Measurements from ENCODE around the gene FRRS1.
"Not testable (repeated sequence)": the region's sequence is repeated elsewhere in the genome, so short reads cannot be mapped to it uniquely, and the experiment has no call there.

The FRRS1 gene

GRCh38 chr1:99764439-99764838 is 2.0 kb downstream of the FRRS1 start:
- peaks cover 5% of the 10 kb centered on the region for H3K9me3 Mint-ChIP-seq

GRCh38 chr1:99763956-99764355 is 2.5 kb downstream of the FRRS1 start:
- DNase-seq = no peak
- TF ChIP-seq CTCF (IDR thresholded peaks at IDR 0.05) = no peak
- Mint-ChIP-seq H3K27ac (no peak overlapping the region), H3K4me3 (no peak overlapping the region), H3K27me3 (ENCODE audit: low read depth, poor library complexity) (no peaks in the 10 kb centered on the region), H3K36me3 (ENCODE audit: low read depth) (peaks cover 13% of the 10 kb centered on the region), H3K4me1 (peaks cover 14% of the 10 kb centered on the region), H3K9me3 (peaks cover 9% of the 10 kb centered on the region)

More at GRCh38 chr1:99764439-99764838, 2.0 kb downstream of the FRRS1 start:
- Mint-ChIP-seq H3K4me1 (peaks cover 14% of the 10 kb centered on the region), H3K27me3 (ENCODE audit: low read depth, poor library complexity) (no peaks in the 10 kb centered on the region), H3K36me3 (ENCODE audit: low read depth) (peaks cover 8% of the 10 kb centered on the region), H3K27ac (no peak overlapping the region), H3K4me3 (no peak overlapping the region)
- no peak for DNase-seq
- no peak for TF ChIP-seq CTCF (IDR thresholded peaks at IDR 0.05)

- Mint-ChIP-seq H3K4me1 (peaks cover 8% of the 10 kb centered on the region), H3K36me3 (ENCODE audit: low read depth) (peaks cover 14% of the 10 kb centered on the region), H3K4me3 (no peak overlapping the region), H3K27me3 (ENCODE audit: low read depth, poor library complexity) (no peaks in the 10 kb centered on the region), H3K9me3 (peaks cover 12% of the 10 kb centered on the region), H3K27ac (no peak overlapping the region)
- no peak for DNase-seq
- TF ChIP-seq CTCF (IDR thresholded peaks at IDR 0.05) = no peak
Observed at GRCh38 chr1:99761774-99762173, 4.7 kb downstream of the FRRS1 start.

GRCh38 chr1:99759518-99760160 is 6.8 kb downstream of the FRRS1 start:
- no peaks in the 10 kb centered on the region for H3K27me3 Mint-ChIP-seq (ENCODE audit: low read depth, poor library complexity)
- no peak overlapping the region for H3K27ac Mint-ChIP-seq
- peaks cover 14% of the 10 kb centered on the region for H3K36me3 Mint-ChIP-seq (ENCODE audit: low read depth)
- DNase-seq = no peak
- peaks cover 12% of the 10 kb centered on the region for H3K9me3 Mint-ChIP-seq
- no peaks in the 10 kb centered on the region for H3K4me1 Mint-ChIP-seq
- H3K4me3 Mint-ChIP-seq = no peak overlapping the region
- TF ChIP-seq CTCF (IDR thresholded peaks at IDR 0.05) = no peak

- H3K27ac Mint-ChIP-seq, H3K4me3 Mint-ChIP-seq: not testable (repeated sequence)
Observed at GRCh38 chr1:99758686-99759517, 7.5 kb downstream of the FRRS1 start.

GRCh38 chr1:99758073-99758511 is 8.3 kb downstream of the FRRS1 start:
- Mint-ChIP-seq H3K4me1 (no peaks in the 10 kb centered on the region), H3K27me3 (ENCODE audit: low read depth, poor library complexity) (no peaks in the 10 kb centered on the region), H3K4me3 (no peak overlapping the region), H3K36me3 (ENCODE audit: low read depth) (peaks cover 14% of the 10 kb centered on the region), H3K27ac (no peak overlapping the region), H3K9me3 (peaks cover 12% of the 10 kb centered on the region)
- DNase-seq = no peak
- TF ChIP-seq CTCF (IDR thresholded peaks at IDR 0.05) = no peak

More at GRCh38 chr1:99758686-99759517, 7.5 kb downstream of the FRRS1 start:
- not testable (repeated sequence) for DNase-seq; H3K4me1 Mint-ChIP-seq; H3K27me3 Mint-ChIP-seq (ENCODE audit: low read depth, poor library complexity)
- Mint-ChIP-seq H3K9me3 (peaks cover 12% of the 10 kb centered on the region), H3K36me3 (ENCODE audit: low read depth) (peaks cover 14% of the 10 kb centered on the region)

Data from nephron progenitor cell (in vitro differentiated cells).